GM10248 (cell line): ENCODE data around the gene VPS4A.

Experiments
- CTCF ChIA-PET: fragments of 300-600 bp; sonication (Branson Sonifier 250); formaldehyde crosslinking; extraction: SDS; loops from one replicate; lab custom pipeline; 2021; ENCODE audit warnings: antibody characterized with exemption; lab: Yijun Ruan, JAX
- POLR2A ChIA-PET: fragments of 350-650 bp; sonication (Branson Sonifier 250); formaldehyde crosslinking; extraction: SDS; loops from one replicate; lab custom pipeline; 2020; ENCODE audit warnings: antibody characterized with exemption; lab: Yijun Ruan, JAX
- DNase-seq: peaks from one replicate; pipeline ENCODE4 v3.0.0; 2012; ENCODE audit errors: extremely low spot score
- CTCF ChIP-seq: IDR thresholded peaks from 2 replicates; pipeline ENCODE4 v1.5.1; 2012; ENCODE audit warnings: mild to moderate bottlenecking, low read depth; ENCODE audit errors: extremely low read depth, missing control alignments, control extremely low read depth

Gene VPS4A

DNA sequence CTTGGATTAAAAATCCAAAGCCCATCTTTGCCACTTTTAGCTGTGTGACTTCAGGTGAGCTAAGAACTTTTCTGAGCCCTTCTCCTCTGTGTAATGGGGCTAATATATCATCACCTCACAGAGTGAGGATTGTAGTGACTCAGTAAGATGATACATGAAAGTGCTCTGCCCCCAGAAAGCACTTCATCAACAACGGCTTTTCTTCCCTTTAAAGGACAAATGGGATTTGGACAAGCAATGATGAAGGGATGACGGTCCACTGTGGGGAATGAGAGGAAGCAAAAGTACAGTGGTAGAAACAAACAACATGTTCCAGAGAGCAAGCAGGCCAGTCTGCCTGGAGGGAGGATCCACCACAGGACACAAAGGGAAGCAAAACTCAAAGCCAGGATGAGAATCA, 54.8 kb downstream of the VPS4A start:
- POLR2A ChIA-PET, result no interaction called here
- CTCF ChIA-PET, result no interaction called here
- DNase-seq, result no peak
- no peak for TF ChIP-seq CTCF

DNA sequence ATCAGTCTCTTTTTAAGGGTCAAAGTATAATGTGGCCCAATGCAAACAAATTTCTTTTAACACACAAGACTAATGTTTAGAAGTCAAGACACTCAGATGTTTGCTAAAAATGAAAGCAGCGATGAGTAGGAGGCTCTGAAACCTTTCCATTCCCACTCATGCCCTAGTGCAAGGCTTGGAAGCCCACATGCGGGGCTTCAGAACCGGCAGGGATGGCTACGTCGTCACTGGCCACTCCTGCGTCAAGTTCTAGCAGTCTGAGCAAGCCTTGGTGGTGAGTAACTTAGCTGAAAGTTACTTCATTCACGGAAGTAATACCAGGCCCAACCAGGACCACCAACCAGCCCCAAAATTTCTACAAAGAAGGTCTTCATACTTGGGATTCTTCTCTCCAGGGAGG, 55.3 kb downstream of the VPS4A start:
- no peak for DNase-seq
- POLR2A ChIA-PET, result no interaction called here
- no peak for TF ChIP-seq CTCF
- CTCF ChIA-PET, result interaction anchor here (1.0 kb wide), 1 partner anchor 26 kb away, joined by 3 read pairs; no protein-coding TSS in a partner anchor

GRCh38 chr16:69367980-69368379, 56.8 kb downstream of the VPS4A start:
- ChIA-PET POLR2A (no interaction called here), CTCF (interaction anchor here (4.2 kb wide), 1 partner anchor 11 kb away, joined by 13 read pairs; no protein-coding TSS in a partner anchor)
- DNase-seq, result no peak
- no peak for TF ChIP-seq CTCF

- no peak for DNase-seq
- CTCF ChIA-PET, result interaction anchor here (4.2 kb wide), 1 partner anchor 11 kb away, joined by 13 read pairs; no protein-coding TSS in a partner anchor
- TF ChIP-seq CTCF, result no peak
- POLR2A ChIA-PET, result no interaction called here
Measured at GRCh38 chr16:69368866-69369265, 57.7 kb downstream of the VPS4A start.

DNA sequence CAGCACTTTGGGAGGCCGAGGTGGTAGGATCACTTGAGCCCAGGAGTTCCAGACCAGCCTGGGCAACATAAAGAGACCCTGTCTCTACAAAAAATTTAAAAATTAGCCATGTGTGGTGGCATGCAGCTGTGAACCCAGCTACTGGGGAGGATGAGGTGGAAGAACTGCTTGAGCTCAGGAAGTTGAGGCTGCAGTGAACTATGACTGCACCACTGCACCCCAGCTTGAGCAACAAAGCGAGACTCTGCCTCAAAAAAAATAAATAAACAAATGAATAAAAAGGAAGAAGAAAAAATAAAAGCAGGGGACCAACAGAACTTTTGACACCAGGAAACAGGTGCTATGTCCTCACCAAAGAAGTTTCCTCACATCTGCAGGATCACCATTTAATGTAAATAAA, 60.4 kb downstream of the VPS4A start:
- POLR2A ChIA-PET, result no interaction called here
- TF ChIP-seq CTCF, result no peak

DNA sequence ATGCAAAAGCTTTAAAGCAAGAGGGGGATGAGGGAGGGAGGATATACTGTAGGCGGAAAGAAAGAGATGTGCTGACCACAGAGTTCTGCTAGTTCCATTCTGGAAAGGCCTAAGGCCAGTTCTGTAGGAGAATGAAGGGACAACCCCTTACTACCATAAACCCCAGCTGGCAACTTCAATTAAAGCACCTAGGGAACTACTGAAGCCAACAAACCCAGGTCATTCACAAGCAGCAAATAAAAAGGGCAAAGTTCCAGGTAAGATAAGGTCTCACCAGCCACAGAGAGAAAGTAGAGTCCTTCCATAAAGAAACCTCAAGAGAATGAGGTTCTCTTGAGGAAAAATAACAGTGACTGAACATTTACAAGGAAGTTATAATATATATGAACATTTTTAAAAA, 61.9 kb downstream of the VPS4A start:
- DNase-seq, result no peak
- CTCF ChIA-PET, result interaction anchor here (1.6 kb wide), 1 partner anchor 39 kb away, joined by 3 read pairs; no protein-coding TSS in a partner anchor
- POLR2A ChIA-PET, result interaction anchor here (0.6 to 1.1 kb wide), 2 partner anchors 11 to 970 kb away, joined by 3 read pairs; no protein-coding TSS in a partner anchor
- no peak for TF ChIP-seq CTCF

More for the DNA sequence above, 60.4 kb downstream of the VPS4A start:
- CTCF ChIA-PET, result interaction anchor here (1.2 kb wide), 1 partner anchor 30 kb away, joined by 3 read pairs; no protein-coding TSS in a partner anchor
- DNase-seq, result no peak
